ENCODE results near the gene MICB. TPM values are rescaled to one million over a fixed set of nuclear protein-coding genes. Genes with fewer than 3 reads are reported as not detected.
"Not testable (repeated sequence)": the region's sequence is repeated elsewhere in the genome, so short reads cannot be mapped to it uniquely, and the experiment has no call there.

Gene MICB
- total RNA-seq, 1 experiment from 2014 or later = 27.3 TPM

- DNase-seq (ENCODE audit: low read depth) = peak; percentile 83
These were observed 23.9 kb upstream of the MICB start for GRCh38 chr6:31473780-31474761.

GRCh38 chr6:31474871-31475286 lies 23.1 kb upstream of the MICB start:
- DNase-seq (ENCODE audit: low read depth) = no peak

- no peak for DNase-seq (ENCODE audit: low read depth)
These were observed 21.3 kb upstream of the MICB start for GRCh38 chr6:31476515-31477139.

GRCh38 chr6:31477521-31477920 lies 20.4 kb upstream of the MICB start:
- no peak for DNase-seq (ENCODE audit: low read depth)

GRCh38 chr6:31478186-31478950 lies 19.6 kb upstream of the MICB start:
- DNase-seq (ENCODE audit: low read depth) = no peak

- no peak for DNase-seq (ENCODE audit: low read depth)
These were observed 18.6 kb upstream of the MICB start for GRCh38 chr6:31479151-31479932.

GRCh38 chr6:31479933-31480535 lies 17.9 kb upstream of the MICB start:
- DNase-seq (ENCODE audit: low read depth) = no peak

- DNase-seq (ENCODE audit: low read depth) = no peak
These were observed 17.4 kb upstream of the MICB start for GRCh38 chr6:31480574-31480973.

- no peak for DNase-seq (ENCODE audit: low read depth)
These were observed 14.6 kb upstream of the MICB start for GRCh38 chr6:31483392-31483791.

- no peak for DNase-seq (ENCODE audit: low read depth)
These were observed 12.9 kb upstream of the MICB start for GRCh38 chr6:31485055-31485454.

- not testable (repeated sequence) for DNase-seq (ENCODE audit: low read depth)
These were observed 11.7 kb upstream of the MICB start for GRCh38 chr6:31486065-31486837.

- DNase-seq (ENCODE audit: low read depth) = not testable (repeated sequence)
These were observed 10.3 kb upstream of the MICB start for GRCh38 chr6:31487674-31488073.

- no peak for DNase-seq (ENCODE audit: low read depth)
These were observed 8.9 kb upstream of the MICB start for GRCh38 chr6:31489086-31489485.

GRCh38 chr6:31490115-31490873 lies 7.7 kb upstream of the MICB start:
- no peak for DNase-seq (ENCODE audit: low read depth)

GRCh38 chr6:31493550-31493874 lies 4.4 kb upstream of the MICB start:
- not testable (repeated sequence) for DNase-seq (ENCODE audit: low read depth)

- peak; percentile 94 for DNase-seq (ENCODE audit: low read depth)
These were observed 3.9 kb upstream of the MICB start for GRCh38 chr6:31493875-31494694.

- DNase-seq (ENCODE audit: low read depth) = peak; percentile 87
These were observed 2.4 kb upstream of the MICB start for GRCh38 chr6:31495580-31495979.

GRCh38 chr6:31496826-31497225 lies 1.1 kb upstream of the MICB start:
- not testable (repeated sequence) for DNase-seq (ENCODE audit: low read depth)

- DNase-seq (ENCODE audit: low read depth) = peak; percentile 42
These were observed 803 bp downstream of the MICB start for GRCh38 chr6:31498748-31499147.

Data from Daoy (cell line).